Measurements from ENCODE around the gene RXRG. TPM values are rescaled to one million over a fixed set of nuclear protein-coding genes. Genes with fewer than 3 reads are reported as not detected.

RXRG gene
- total and polyA plus RNA-seq, 4 donors: 8.5 to 19.7 (median 13.8) TPM

DNA sequence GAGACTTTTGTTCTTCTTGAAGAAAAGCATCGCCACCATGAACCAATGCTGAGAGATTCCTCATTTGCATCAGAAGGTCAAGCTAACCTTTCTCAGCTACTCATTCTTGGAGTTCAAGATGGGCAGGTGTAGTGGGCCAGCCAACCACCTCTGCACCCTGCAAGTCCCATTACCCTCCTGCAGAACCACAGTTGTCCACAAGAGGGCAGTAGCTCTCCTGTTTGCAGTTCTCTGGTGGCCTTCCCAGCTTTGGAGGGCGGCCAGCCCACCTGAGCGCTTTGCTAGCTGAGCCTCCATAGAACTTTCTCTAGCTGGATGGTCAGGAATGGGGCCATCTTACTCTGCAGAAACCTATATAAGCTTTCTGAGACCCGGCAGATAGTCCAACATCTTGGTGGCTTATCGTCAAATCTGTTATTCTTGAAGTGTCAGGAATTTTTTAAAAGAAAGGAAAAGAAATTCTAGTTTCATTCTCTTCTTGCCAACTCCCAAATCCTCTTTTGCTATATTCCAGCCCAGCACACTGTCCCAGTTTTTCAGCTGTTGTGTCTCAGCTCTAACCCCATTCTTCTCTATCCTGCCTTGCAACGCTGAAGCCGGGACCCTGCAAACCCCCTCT lies 77.4 kb downstream of the RXRG start:
- H3K4me3 ChIP-seq (ENCODE audit: low read depth, low read length): no peak overlapping the region
- 28% methylated on average over 3 of the region's 7 CpGs for WGBS (ENCODE audit: insufficient coverage)
- H3K27ac ChIP-seq (ENCODE audit: low read depth, low read length): no peak overlapping the region
- H3K36me3 ChIP-seq (ENCODE audit: control insufficient read depth, insufficient read depth, low read length): no peaks in the 10 kb centered on the region
- peaks cover 22% of the 10 kb centered on the region for H3K27me3 ChIP-seq (ENCODE audit: control insufficient read depth, insufficient read depth, low read length)
- H3K4me1 ChIP-seq (ENCODE audit: control insufficient read depth, insufficient read depth, low read length): peaks cover 3% of the 10 kb centered on the region
- no peaks in the 10 kb centered on the region for H3K9me3 ChIP-seq (ENCODE audit: control insufficient read depth, insufficient read depth, low read length)
- peak in 3 of 6 donors; percentile 51 to 82 (median 79) for DNase-seq (ENCODE audit: low read depth in 4 of 6, low spot score in 6 of 6)

DNA sequence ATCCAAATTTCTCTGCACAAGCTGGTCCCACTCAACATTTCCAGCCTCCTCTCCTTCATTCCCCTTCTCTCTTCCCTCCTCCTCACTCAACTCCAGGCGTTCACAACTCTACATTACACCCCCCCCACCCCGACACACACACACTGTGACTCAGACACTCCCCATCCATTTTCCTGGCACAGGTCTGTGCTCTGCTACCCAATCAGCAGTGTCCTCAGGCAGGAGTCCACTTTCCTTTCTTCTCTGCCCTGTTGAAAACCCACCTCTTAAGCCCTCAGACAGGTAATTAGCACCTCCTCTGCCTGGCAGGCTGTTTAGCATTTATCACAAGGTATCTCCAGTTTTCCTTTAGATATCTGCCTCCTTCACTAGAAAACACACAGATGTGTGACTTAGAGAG lies 79.6 kb downstream of the RXRG start:
- no peak for DNase-seq (ENCODE audit: low read depth in 4 of 6, low spot score in 6 of 6)
- H3K27me3 ChIP-seq (ENCODE audit: control insufficient read depth, insufficient read depth, low read length): peaks cover 26% of the 10 kb centered on the region
- H3K4me1 ChIP-seq (ENCODE audit: control insufficient read depth, insufficient read depth, low read length): peaks cover 3% of the 10 kb centered on the region
- no peak overlapping the region for H3K27ac ChIP-seq (ENCODE audit: low read depth, low read length)
- no peaks in the 10 kb centered on the region for H3K36me3 ChIP-seq (ENCODE audit: control insufficient read depth, insufficient read depth, low read length)
- no peaks in the 10 kb centered on the region for H3K9me3 ChIP-seq (ENCODE audit: control insufficient read depth, insufficient read depth, low read length)
- 29% methylated on average over 2 of the region's 2 CpGs for WGBS (ENCODE audit: insufficient coverage)
- no peak overlapping the region for H3K4me3 ChIP-seq (ENCODE audit: low read depth, low read length)

GRCh38 chr1:165364568-165365133 lies 80.3 kb downstream of the RXRG start:
- H3K27me3 ChIP-seq (ENCODE audit: control insufficient read depth, insufficient read depth, low read length): peaks cover 29% of the 10 kb centered on the region
- WGBS (ENCODE audit: insufficient coverage): 45% methylated on average over 6 of the region's 6 CpGs
- H3K27ac ChIP-seq (ENCODE audit: low read depth, low read length): no peak overlapping the region
- H3K9me3 ChIP-seq (ENCODE audit: control insufficient read depth, insufficient read depth, low read length): no peaks in the 10 kb centered on the region
- no peak overlapping the region for H3K4me3 ChIP-seq (ENCODE audit: low read depth, low read length)
- DNase-seq (ENCODE audit: low read depth in 4 of 6, low spot score in 6 of 6): no peak
- H3K36me3 ChIP-seq (ENCODE audit: control insufficient read depth, insufficient read depth, low read length): no peaks in the 10 kb centered on the region
- H3K4me1 ChIP-seq (ENCODE audit: control insufficient read depth, insufficient read depth, low read length): peaks cover 3% of the 10 kb centered on the region

DNA sequence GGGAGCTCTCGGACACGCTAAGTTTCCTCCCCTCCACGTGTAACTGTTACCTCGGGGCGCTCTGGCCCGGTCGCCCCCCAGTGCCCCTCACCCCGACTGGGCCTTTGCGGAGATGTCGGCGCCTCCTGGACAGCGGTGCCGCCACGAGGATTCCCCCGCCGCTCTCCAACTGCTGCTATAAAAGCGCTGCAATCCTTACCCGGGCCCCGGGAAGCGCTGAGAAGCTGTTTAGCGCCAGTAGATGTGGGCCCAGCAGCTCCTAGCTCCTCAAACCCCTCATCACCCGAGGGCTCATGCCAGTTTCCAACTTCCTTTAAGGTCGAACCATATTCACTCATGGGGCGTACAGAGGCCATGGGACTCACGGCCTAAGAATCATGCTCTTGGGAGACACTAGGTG lies 88.0 kb downstream of the RXRG start:
- Histone ChIP-seq H3K27ac (ENCODE audit: low read depth, low read length) (no peak overlapping the region), H3K4me3 (ENCODE audit: low read depth, low read length) (no peak overlapping the region), H3K4me1 (ENCODE audit: control insufficient read depth, insufficient read depth, low read length) (peaks cover 46% of the 10 kb centered on the region), H3K36me3 (ENCODE audit: control insufficient read depth, insufficient read depth, low read length) (no peaks in the 10 kb centered on the region), H3K9me3 (ENCODE audit: control insufficient read depth, insufficient read depth, low read length) (no peaks in the 10 kb centered on the region), H3K27me3 (ENCODE audit: control insufficient read depth, insufficient read depth, low read length) (peaks cover 86% of the 10 kb centered on the region)
- DNase-seq (ENCODE audit: low read depth in 4 of 6, low spot score in 6 of 6): peak in 1 of 6 donors; percentile 19
- 10% methylated on average over 25 of the region's 25 CpGs for WGBS (ENCODE audit: insufficient coverage)

DNA sequence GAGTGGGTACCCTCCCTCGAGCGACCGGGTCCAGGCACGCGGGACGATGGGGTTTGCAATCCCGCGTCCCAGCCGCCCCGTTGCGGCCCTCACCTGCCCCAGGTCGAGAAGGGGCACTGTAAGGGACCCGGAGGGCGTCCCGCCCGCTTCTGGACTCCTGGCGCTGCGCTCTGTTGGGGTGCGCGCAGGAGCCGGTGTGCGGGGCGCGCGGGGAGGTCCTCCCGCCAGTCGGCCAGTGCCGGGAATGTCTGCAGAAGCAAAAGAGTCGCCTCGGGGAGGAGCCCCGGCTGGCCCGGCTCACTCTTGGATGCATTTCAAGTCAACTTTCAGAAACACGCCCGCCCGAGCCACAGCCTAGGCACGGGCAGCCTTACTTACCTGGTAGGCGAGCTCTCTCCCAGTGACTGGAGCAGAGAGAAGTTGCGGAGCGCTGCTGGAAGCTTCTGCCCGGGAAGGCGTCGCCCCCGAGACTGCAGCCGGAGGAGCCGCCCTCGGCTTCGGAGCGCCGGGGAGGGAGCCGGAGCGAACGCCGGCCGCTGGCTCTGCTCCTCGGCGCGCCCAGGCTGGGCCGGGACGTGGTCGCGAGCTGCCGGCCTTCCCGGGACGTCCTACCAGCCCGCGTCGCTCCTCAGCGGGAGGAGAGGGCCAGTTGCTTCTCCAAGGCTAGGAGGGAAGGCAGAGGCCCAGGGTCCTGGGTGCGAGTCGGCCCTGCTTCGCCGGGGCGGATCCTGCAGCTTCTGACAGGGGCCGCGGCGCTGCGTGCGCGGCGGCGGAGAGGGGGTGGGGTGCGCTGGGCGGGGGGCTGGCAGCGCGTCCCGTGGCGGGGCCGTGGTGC lies 88.7 kb downstream of the RXRG start, which contains the start of gene LMX1A:
TSS of gene LMX1A (minus strand) at position 739 of the 835 bp plus-strand sequence. CDS start 1,156 bp downstream, outside the sequence.
- H3K27me3 ChIP-seq (ENCODE audit: control insufficient read depth, insufficient read depth, low read length): peaks cover 88% of the 10 kb centered on the region
- peak in 2 of 6 donors; percentile 23 to 49 for DNase-seq (ENCODE audit: low read depth in 4 of 6, low spot score in 6 of 6)
- under 1% methylated on average over 87 of the region's 88 CpGs for WGBS (ENCODE audit: insufficient coverage)
- no peaks in the 10 kb centered on the region for H3K36me3 ChIP-seq (ENCODE audit: control insufficient read depth, insufficient read depth, low read length)
- H3K27ac ChIP-seq (ENCODE audit: low read depth, low read length): no peak within 1 kb of the TSS
- H3K9me3 ChIP-seq (ENCODE audit: control insufficient read depth, insufficient read depth, low read length): no peaks in the 10 kb centered on the region
- H3K4me1 ChIP-seq (ENCODE audit: control insufficient read depth, insufficient read depth, low read length): peaks cover 46% of the 10 kb centered on the region
- H3K4me3 ChIP-seq (ENCODE audit: low read depth, low read length): peak within 1 kb of the TSS; percentile 12

DNA sequence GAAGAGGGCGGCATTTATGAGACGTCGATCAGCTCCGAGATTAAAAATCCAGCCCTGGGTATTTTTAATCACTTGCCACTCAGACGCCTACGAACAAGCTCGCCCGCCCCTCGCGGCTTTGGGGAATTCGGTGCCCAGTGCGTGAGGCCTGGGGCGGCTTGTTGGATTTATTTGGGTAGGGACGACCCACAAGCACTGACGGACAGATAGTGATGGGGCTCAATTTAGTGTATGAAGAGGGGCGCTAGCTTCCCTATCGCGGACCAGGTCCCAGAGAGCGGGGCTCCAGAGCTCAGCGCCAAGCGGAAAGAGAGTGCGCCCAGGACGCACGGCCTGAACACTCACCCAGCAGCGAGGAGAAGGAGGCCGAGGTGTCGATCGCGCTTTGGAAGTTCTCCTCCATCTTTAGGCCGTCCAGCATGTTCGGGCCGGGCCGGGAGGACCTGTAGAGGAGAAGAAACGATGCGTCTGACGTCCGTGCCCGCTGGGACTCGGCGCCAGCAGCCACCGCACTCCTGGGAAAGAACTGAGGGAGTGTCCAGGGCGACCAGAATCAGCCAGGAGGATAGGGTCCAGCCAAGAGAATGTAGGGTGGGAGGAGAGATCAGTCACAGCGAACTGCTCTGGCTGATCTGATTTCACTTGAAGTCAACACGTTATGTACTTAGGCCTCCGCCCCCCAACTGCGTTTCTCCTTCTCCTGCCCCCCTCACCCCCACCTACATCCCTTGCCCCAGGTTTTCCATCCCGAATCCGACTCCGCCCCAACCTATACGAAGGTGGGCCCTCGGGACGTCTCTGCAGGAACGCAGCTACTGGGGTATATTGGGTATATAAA lies 89.6 kb downstream of the RXRG start:
- 2% methylated on average over 46 of the region's 53 CpGs for WGBS (ENCODE audit: insufficient coverage)
- H3K9me3 ChIP-seq (ENCODE audit: control insufficient read depth, insufficient read depth, low read length): no peaks in the 10 kb centered on the region
- no peak overlapping the region for H3K4me3 ChIP-seq (ENCODE audit: low read depth, low read length)

DNA sequence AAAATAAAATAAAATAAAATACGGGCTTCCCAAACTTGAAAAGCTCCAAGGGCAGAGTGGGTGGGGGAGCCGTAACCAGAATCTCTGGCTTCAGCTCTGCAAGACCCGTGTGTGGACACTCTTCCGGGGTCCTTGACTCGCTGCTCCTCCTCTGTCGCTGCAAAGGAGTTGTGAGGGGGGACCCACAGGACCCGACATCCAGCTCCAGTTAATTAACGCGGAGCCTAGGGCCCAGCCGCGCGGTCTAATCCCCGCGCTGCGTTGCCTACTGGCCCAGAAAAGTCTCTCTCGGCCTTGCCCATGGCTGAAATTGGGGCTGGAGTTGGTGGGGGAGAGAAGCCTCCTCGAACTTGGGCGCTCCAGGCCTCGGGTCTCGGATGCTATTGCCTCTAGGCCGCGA lies 90.2 kb downstream of the RXRG start:
- no peak overlapping the region for H3K4me3 ChIP-seq (ENCODE audit: low read depth, low read length)
- 2% methylated on average over 21 of the region's 22 CpGs for WGBS (ENCODE audit: insufficient coverage)
- DNase-seq (ENCODE audit: low read depth in 4 of 6, low spot score in 6 of 6): peak in 1 of 6 donors; percentile 18

More for the DNA sequence above, 89.6 kb downstream of the RXRG start:
- peaks cover 91% of the 10 kb centered on the region for H3K27me3 ChIP-seq (ENCODE audit: control insufficient read depth, insufficient read depth, low read length)
- H3K36me3 ChIP-seq (ENCODE audit: control insufficient read depth, insufficient read depth, low read length): no peaks in the 10 kb centered on the region
- H3K4me1 ChIP-seq (ENCODE audit: control insufficient read depth, insufficient read depth, low read length): peaks cover 46% of the 10 kb centered on the region
- peak in 2 of 6 donors; percentile 9 to 30 for DNase-seq (ENCODE audit: low read depth in 4 of 6, low spot score in 6 of 6)
- no peak overlapping the region for H3K27ac ChIP-seq (ENCODE audit: low read depth, low read length)

DNA sequence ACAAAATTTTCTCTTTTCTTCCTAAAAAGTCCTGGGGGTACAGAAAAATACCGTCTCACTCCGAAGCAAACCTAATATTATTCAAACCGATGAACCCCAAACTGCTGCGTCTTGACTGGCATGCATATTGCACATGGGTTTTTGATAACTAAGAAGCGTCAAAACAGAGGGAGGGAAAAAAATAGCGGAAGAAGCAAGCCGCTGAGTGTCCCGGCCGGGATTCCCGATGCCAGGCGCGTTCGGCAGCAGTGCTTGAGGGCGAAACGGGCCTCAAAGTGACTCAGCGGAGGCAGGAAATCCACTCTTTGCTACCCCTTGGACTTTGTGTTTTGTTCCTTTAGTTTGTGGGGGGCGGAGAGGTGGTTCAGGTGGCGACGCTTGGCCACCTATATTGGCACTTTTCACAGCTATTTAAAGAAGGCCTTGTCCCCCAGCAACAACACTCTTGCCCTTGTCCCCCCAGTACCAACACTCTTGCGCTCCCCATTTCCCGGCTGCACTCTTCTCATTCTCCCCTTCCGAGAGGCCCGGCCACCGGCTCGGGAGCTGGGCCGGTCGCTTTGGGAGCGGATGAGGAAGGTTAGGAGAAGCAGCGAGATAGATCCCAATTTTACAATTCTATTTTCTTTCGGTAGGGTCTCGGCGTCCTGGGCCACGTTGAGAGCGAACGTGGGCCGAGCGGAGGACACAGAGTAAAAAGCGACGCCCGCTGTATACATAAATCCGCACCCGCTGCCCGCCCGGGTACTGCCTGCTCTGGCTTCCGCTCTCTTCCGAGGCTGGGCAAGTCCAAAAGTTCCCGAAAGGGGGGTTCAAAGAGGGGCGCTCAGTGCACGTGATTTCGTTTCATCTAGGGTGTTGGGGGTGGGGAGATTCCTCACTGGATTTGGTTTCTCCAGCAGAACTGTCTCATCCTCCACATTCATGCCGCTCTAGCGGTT lies 90.9 kb downstream of the RXRG start:
- WGBS (ENCODE audit: insufficient coverage): under 1% methylated on average over 26 of the region's 52 CpGs
- DNase-seq (ENCODE audit: low read depth in 4 of 6, low spot score in 6 of 6): peak in 2 of 6 donors; percentile 49 to 55
- H3K36me3 ChIP-seq (ENCODE audit: control insufficient read depth, insufficient read depth, low read length): no peaks in the 10 kb centered on the region
- no peak overlapping the region for H3K27ac ChIP-seq (ENCODE audit: low read depth, low read length)
- no peaks in the 10 kb centered on the region for H3K9me3 ChIP-seq (ENCODE audit: control insufficient read depth, insufficient read depth, low read length)
- no peak overlapping the region for H3K4me3 ChIP-seq (ENCODE audit: low read depth, low read length)
- H3K27me3 ChIP-seq (ENCODE audit: control insufficient read depth, insufficient read depth, low read length): peaks cover 97% of the 10 kb centered on the region
- H3K4me1 ChIP-seq (ENCODE audit: control insufficient read depth, insufficient read depth, low read length): peaks cover 46% of the 10 kb centered on the region

More for the DNA sequence above, 90.2 kb downstream of the RXRG start:
- peaks cover 46% of the 10 kb centered on the region for H3K4me1 ChIP-seq (ENCODE audit: control insufficient read depth, insufficient read depth, low read length)
- H3K9me3 ChIP-seq (ENCODE audit: control insufficient read depth, insufficient read depth, low read length): no peaks in the 10 kb centered on the region
- H3K27me3 ChIP-seq (ENCODE audit: control insufficient read depth, insufficient read depth, low read length): peaks cover 95% of the 10 kb centered on the region
- H3K36me3 ChIP-seq (ENCODE audit: control insufficient read depth, insufficient read depth, low read length): no peaks in the 10 kb centered on the region
- no peak overlapping the region for H3K27ac ChIP-seq (ENCODE audit: low read depth, low read length)

Data from spinal cord (tissue), 10 donors.